RCC 7860 (cell line): ENCODE data around the gene CETN3.

ENCODE experiments used
- DNase-seq: peaks from one replicate; pipeline ENCODE4 v3.0.0-alpha.2; 2015; ENCODE audit warnings: low spot score
- FAIRE-seq: peaks from 2 replicates; lab custom pipeline; 2012; peaks lifted over from hg19 to GRCh38; lab: Jason Lieb, UNC

Gene CETN3

GRCh38 chr5:90409318-90410177 is at the start of gene CETN3:
Gene CETN3 (minus strand): TSS chr5:90409756. CDS start chr5:90409661, 95 bp downstream.
- peak; percentile 17 for FAIRE-seq
- DNase-seq: peak; percentile 87

DNA sequence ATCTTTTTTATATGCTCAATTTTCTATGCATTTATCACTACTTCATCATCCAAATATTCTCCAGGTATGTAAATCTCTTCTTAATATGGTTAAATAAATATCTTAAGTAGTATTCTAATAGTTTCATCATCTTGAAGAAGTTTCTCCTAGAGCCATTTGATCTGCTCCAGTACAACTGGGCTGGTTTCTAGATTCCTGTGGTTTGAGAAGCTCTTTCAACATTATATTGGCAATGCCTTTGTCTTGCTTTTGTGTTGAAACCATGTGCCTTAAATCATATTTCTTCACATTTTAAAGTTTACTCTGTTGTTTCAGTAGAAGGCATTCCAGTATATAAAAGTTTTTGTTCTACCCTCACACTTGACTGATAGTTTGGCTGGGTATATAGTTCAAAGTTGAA is 37.4 kb upstream of the CETN3 start:
- no peak for DNase-seq
- no peak for FAIRE-seq

DNA sequence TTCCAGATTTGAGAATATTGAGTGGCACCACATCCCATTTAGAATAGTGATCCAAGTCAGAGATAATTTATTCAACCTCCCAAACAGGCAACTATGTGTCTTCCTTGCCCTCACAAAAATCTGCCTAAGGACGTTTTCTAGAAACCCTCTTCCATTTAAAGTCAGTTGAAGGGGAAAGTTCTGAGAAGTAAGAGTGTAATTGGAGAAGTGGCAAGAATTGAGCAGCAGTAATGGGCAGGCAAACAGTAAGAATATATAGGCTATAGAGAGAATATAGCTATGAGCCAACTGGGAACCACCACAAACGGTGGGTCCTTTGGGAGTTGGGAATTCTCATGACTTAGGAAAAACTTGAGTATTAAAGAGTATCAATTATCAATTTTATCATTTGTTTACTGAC is 31.1 kb upstream of the CETN3 start:
- no peak for FAIRE-seq
- DNase-seq: no peak

- FAIRE-seq (no peak), DNase-seq (no peak)
These were observed 28.5 kb upstream of the CETN3 start for GRCh38 chr5:90438100-90438499.

DNA sequence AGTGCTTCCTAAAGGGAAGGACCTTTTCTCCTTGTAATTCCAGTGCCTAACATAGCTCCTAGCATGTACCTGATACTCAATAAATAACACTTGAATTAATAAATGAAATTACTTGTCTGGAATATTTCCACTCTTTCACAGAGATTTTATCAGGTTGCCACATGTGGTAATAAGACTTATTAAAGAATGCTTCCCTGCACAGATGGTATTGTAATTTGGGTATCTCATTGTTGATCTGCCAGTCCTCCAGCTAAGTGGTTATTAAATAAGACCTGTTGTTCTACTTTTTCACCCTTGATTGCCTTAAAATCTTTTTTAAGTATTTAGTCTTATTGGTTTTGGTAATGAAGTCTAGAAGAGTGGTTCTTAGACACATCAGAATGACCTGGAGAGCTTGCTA is 28.1 kb upstream of the CETN3 start:
- DNase-seq (no peak), FAIRE-seq (no peak)

DNA sequence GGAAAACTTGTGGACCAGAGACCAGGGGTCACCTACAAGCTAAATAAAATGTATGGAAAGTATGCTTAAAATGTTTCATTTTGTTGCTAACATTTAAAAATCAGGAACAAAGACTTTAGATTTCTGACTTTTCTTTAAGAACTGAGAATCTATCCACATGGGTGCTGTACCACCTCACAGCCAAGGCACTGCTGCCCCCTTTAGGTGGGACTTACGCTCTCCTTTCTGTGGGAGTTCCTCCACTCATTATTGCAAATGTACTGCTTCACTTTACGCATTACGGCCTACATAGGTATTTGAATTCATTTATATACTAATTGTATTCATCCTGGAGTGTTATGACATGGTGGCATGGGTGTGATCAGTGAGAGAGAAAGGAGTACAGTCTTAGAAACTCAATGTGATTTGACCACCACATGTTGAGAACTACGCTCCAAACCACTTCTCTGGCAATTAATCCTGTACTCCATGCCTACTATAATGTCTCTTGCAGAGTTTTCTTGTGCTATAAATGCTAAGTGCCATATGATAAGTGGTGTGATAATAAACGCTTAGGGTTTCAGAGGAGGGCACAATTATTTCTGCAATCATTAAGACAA is 24.7 kb upstream of the CETN3 start:
- DNase-seq (no peak), FAIRE-seq (no peak)

DNA sequence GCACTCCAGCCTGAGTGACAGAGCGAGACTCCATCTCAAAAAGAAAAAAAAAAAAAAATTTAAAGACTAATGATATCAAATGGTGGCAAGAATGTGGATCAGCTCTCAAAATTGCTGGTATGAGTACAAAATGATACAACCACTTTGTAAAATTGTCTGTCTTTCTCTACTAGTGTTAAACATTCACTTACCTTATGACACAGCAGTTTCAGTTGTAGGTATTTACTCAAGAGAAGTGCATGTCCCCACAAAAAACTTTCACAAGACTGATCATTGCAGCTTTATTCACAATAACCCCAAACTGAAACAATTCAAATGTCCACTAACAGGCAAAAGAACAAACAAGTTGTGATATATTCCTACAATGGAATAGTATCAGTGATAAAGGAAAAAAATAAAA is 14.7 kb upstream of the CETN3 start:
- no peak for DNase-seq
- FAIRE-seq: no peak

GRCh38 chr5:90421136-90421535 is 11.6 kb upstream of the CETN3 start:
- FAIRE-seq: no peak
- DNase-seq: no peak

DNA sequence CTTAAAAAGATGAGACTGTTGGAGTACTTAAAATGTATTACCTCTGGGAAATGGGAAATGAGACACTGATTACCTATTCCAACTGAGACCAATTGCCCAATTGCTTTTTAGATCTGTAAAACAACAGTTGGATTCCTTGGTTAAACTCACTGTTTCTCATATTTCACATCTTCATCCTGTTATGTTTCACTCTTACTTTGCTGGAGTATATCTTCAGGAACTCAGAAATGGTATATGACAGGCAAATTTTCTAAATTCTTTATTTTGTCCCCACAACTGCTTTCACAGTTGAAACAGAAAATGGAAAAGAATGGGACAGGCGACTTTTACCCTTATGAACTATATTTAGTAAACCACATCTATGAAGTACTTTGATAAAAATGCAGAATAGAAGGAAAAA is 8.7 kb upstream of the CETN3 start:
- DNase-seq: no peak
- no peak for FAIRE-seq

DNA sequence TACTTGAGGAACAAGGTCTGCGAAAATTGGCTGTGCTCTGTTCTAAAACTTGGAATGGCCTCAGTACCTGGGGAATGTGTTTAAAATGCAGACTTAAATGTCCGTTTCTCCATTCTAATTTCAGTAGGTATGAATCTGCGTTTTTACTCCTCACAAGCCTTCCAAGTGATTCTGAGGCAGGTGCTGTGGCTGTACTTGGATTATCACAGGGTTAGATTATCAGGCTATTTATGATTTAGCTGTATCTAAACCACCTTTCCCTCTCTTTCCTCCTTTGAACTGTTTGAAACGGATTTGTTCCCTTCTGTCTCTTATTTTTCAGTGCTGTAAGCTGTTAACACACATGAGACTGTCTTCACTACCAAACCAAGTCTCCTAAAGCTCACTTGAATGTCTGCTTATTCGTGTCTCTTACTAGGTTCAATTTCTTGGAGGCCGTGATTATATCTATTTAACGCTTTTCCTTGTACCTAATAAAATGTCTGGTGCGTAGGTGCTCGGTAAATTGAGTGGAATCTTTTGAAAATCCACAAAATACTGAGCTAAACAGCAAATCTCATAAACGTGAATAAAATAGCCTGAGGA is 714 bp upstream of the CETN3 start:
- FAIRE-seq (no peak), DNase-seq (no peak)

- no peak for DNase-seq
- no peak for FAIRE-seq
These were observed 812 bp downstream of the CETN3 start for GRCh38 chr5:90408571-90409317.

- DNase-seq (no peak), FAIRE-seq (no peak)
These were observed 3.1 kb downstream of the CETN3 start for GRCh38 chr5:90406466-90406865.

DNA sequence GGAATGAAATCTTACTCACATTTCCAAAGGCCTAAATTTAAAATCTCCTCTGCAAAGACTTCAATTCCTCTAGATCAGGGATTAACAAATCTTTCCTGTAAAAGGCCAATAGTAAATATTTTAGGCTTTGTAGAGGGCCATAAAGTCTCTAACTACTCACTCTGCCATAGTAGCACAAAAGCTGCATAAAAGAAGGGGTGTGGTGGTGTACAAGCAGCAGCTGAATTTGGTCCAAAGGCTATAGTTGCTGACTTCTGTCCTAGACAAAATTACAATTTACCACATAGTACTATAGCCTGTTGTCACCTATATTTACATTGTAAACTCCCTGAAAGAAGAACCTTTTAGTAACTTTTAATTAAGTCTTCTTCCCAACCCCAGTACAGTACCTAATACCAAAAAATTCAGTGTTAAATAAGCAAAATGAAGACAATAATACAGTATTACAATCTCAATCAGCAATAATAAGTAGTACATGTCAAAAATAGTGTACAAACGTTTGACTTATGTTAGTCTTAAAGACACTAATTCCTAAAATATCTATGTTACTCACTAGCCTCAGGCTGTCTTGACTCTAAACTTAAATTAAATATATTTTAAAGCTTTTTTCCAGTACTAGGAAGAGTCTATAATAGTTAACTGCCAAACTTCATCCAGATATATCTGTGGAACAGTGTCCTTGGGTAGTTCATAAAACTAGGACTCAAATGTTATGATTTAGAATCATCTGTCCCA is 6.9 kb downstream of the CETN3 start:
- no peak for FAIRE-seq

GRCh38 chr5:90399251-90399650 is 10.3 kb downstream of the CETN3 start:
- FAIRE-seq (no peak), DNase-seq (no peak)

More for the DNA sequence above, 6.9 kb downstream of the CETN3 start:
- DNase-seq: no peak

- FAIRE-seq: no peak
- no peak for DNase-seq
These were observed 10.8 kb downstream of the CETN3 start for GRCh38 chr5:90398726-90399125.

DNA sequence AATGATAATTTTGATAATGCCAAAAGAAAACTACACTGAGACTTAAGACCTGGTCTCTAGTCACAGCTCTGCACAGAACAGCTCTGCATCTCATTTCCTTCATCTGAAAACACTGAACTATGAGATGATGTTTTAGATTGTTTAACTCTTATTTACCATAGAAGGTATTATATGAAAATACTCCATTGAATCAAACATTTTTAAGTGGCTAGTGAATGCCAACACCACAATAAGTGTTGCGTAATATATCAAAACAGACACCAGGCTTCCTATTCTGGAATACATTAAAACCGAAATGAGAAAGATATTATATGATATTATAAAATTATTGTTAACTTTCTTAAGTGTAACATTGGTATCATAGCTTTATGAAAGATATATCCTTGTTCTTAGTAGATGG is 14.6 kb downstream of the CETN3 start:
- DNase-seq: no peak
- no peak for FAIRE-seq

GRCh38 chr5:90390928-90391327 is 18.6 kb downstream of the CETN3 start:
- FAIRE-seq (no peak), DNase-seq (no peak)

- FAIRE-seq (no peak), DNase-seq (no peak)
These were observed 19.2 kb downstream of the CETN3 start for GRCh38 chr5:90390326-90390725.

GRCh38 chr5:90387508-90387907 is 22.0 kb downstream of the CETN3 start:
- FAIRE-seq: no peak

DNA sequence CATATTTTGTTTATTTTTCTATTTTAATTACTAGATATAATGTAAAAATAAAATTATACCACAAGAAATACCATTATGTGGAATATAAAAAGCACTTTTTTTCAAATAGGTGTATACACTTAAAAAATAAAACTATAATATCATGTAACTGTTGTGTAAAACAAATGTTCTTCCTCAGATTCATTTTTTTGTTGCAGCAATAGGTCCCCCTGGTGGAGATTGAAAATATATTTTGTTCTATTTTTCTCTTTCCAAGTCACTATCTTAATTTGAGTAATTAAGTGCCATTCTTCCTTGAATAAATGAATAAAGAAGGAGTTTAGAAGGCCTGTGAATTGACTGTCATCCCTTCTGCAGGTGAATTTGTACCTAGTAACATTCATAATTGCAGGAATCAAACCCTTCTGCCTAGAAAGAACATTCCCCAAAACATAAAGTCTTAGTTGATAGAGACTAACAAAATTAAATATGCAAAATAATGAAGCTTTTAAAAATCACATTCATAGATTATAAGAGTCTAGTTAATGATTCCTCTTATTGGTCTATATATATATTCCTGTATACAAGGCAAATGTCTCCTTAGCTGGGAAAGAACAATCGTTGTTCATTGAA is 23.4 kb downstream of the CETN3 start:
- DNase-seq (no peak), FAIRE-seq (peak; percentile 41)

More at GRCh38 chr5:90387508-90387907, 22.0 kb downstream of the CETN3 start:
- DNase-seq: no peak
